ENCODE data around the gene TNFAIP1.

Gene TNFAIP1

DNA sequence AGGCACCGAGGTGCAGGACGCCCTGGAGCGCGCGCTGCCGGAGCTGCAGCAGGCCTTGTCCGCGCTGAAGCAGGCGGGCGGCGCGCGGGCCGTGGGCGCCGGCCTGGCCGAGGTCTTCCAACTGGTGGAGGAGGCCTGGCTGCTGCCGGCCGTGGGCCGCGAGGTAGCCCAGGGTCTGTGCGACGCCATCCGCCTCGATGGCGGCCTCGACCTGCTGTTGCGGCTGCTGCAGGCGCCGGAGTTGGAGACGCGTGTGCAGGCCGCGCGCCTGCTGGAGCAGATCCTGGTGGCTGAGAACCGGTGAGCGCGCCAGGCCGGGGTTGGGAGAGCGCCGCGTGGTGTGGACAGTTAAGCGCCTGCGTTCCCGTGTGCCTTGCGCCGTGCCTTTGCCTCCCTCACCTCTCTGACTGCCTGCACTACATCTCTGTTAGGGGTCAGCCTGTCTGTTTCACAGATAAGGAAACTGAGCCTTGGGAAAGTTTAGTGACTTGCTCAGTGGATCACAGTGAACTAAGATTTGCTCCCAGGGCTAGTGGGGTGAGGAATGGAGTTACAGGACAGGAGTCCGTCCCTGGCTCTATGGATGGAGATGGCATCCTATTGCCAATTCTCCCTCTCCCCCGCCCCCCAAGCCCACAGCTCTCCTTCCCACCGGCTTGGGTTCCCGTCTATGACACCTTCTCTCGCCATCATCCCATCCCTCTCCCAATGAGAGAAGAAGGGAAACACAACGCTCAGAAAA is 36.8 kb downstream of the TNFAIP1 start:
- peak overlapping the region; percentile 86 for H3K27ac ChIP-seq
- TF ChIP-seq ZFX (IDR thresholded peaks at IDR 0.05; ENCODE audit: borderline replicate concordance) (0 out of 2 replicates have a peak, but pooled peaks have one; percentile 57), CTCF (IDR thresholded peaks at IDR 0.05) (peak; percentile 7; the same call in 1 of the 2 replicates)

DNA sequence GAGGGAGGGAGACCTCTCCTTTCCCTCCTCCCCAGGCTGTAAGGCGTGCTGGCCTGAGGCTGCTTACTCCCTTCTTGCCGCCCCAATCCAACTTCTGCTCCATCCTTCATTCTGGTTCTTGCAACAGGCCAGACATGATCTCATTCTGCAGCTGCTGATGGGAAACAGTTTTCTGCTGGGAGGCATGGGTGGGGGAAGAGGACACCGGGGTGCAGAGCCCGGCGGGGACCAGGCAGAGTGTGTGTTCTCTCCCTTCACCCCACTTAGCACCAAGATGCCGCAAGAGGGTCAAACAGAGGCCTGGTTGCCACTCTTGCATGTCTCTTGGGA is 37.3 kb downstream of the TNFAIP1 start:
- H3K27ac ChIP-seq: peak overlapping the region; percentile 86
- TF ChIP-seq ZFX (IDR thresholded peaks at IDR 0.05; ENCODE audit: borderline replicate concordance): no peak
- no peak for TF ChIP-seq CTCF (IDR thresholded peaks at IDR 0.05)

DNA sequence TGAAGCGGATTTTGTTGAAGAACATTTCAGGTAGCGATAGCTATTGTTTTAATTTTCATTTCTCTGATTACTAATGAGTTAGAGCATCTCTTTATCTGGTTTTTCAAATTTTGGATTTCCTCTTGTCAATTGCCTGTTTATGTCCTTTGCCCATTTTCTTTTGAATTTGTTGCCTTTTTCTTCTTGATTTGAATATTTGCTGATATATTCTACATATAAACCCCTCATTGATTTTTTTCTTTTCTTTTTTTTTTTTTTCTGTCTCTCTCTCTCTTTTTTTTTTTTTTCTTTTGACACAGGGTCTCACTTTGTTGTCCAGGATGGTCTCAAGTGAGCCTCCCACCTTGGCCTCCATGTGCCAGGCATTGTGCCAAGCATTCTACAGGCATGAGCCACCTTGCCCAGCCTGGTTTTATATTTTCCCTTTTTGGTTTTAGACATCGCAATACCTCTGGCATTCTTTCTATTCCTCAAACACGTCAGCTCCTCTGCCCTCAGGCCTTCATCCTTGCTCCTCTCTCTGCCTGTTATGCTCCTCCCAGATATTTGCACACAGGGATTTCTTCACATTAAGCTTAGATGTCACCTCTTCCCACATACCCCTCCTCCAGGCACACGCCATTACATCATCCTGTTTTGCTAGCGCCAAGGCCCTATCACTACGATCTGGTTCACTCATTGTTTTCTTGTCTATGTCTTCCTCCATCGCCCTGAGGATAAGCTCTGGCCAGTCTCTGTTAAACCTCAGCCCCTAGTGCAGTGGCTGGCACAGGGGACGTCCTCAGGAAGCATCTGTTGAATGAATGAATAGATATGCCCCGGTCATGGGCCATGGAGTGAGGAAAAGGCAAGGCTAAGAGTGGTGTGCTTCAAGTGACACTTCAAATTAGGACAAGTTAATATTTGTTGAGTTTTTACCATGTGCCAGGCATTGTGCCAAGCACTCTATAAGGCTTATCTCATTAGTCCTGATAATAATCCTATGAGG is 44.5 kb downstream of the TNFAIP1 start:
- TF ChIP-seq ZFX (IDR thresholded peaks at IDR 0.05; ENCODE audit: borderline replicate concordance): no peak
- TF ChIP-seq CTCF (IDR thresholded peaks at IDR 0.05): no peak

GRCh38 chr17:28381141-28381825 is 45.7 kb downstream of the TNFAIP1 start:
- TF ChIP-seq CTCF (IDR thresholded peaks at IDR 0.05): no peak
- no peak for TF ChIP-seq ZFX (IDR thresholded peaks at IDR 0.05; ENCODE audit: borderline replicate concordance)
- peak overlapping the region; percentile 70 for H3K27ac ChIP-seq

More for the DNA sequence above, 44.5 kb downstream of the TNFAIP1 start:
- H3K27ac ChIP-seq: peak overlapping the region; percentile 70

GRCh38 chr17:28384281-28385036 is 48.9 kb downstream of the TNFAIP1 start:
- H3K27ac ChIP-seq: peak overlapping the region; percentile 90

More at GRCh38 chr17:28384281-28385036, 48.9 kb downstream of the TNFAIP1 start:
- TF ChIP-seq CTCF (IDR thresholded peaks at IDR 0.05) (no peak), ZFX (IDR thresholded peaks at IDR 0.05; ENCODE audit: borderline replicate concordance) (no peak)
